ENCODE data around the gene GABPB2.
A peak's percentile ranks its signal among the peaks of the same experiment; 100 is the strongest.

GABPB2 gene

GRCh38 chr1:151159373-151159772 is 88.8 kb downstream of the GABPB2 start:
- H3K9me2 ChIP-seq (replicated peaks; ENCODE audit: insufficient read depth, low read length): no peaks in the 10 kb centered on the region
- H3K27ac ChIP-seq (ENCODE audit: low read depth, low read length): no peak overlapping the region
- no peaks in the 10 kb centered on the region for H3K79me2 ChIP-seq (ENCODE audit: insufficient read depth, low read length)
- no peak overlapping the region for H3K9ac ChIP-seq (ENCODE audit: low read length)
- H4K20me1 ChIP-seq (ENCODE audit: low read depth, low read length): no peaks in the 10 kb centered on the region
- H3F3A ChIP-seq (ENCODE audit: insufficient read depth): 0 out of 2 replicates have a peak, but pooled peaks cover 5% of the 10 kb centered on the region
- H3K27me3 ChIP-seq (ENCODE audit: low read length): no peaks in the 10 kb centered on the region
- no peak overlapping the region for H3K4me3 ChIP-seq (ENCODE audit: insufficient read depth, low read length, poor library complexity, severe bottlenecking)
- no peaks in the 10 kb centered on the region for H3K36me3 ChIP-seq (ENCODE audit: low read length)
- no peak overlapping the region for H3K4me2 ChIP-seq (ENCODE audit: low read depth, low read length, poor library complexity, severe bottlenecking)
- TF ChIP-seq CTCF (IDR thresholded peaks at IDR 0.05; ENCODE audit: insufficient read depth, low read length, poor library complexity, severe bottlenecking): no peak
- TF ChIP-seq EZH2phosphoT487 (conservative IDR thresholded peaks at IDR 0.05; ENCODE audit: low read length): no peak
- no peak overlapping the region for H2AFZ ChIP-seq (ENCODE audit: low read depth, low read length, severe bottlenecking)
- H3K9me3 ChIP-seq (ENCODE audit: insufficient read depth, low read length): no peaks in the 10 kb centered on the region

- TF ChIP-seq EZH2phosphoT487 (conservative IDR thresholded peaks at IDR 0.05; ENCODE audit: low read length) (no peak), CTCF (IDR thresholded peaks at IDR 0.05; ENCODE audit: insufficient read depth, low read length, poor library complexity, severe bottlenecking) (no peak)
- Histone ChIP-seq H3K79me2 (ENCODE audit: insufficient read depth, low read length) (peaks cover 22% of the 10 kb centered on the region), H3K9me3 (ENCODE audit: insufficient read depth, low read length) (no peaks in the 10 kb centered on the region), H3K4me3 (ENCODE audit: insufficient read depth, low read length, poor library complexity, severe bottlenecking) (peak overlapping the region; percentile 93), H3K36me3 (ENCODE audit: low read length) (no peaks in the 10 kb centered on the region), H4K20me1 (ENCODE audit: low read depth, low read length) (no peaks in the 10 kb centered on the region), H3K9ac (ENCODE audit: low read length) (peak overlapping the region; percentile 77), H3K9me2 (replicated peaks; ENCODE audit: insufficient read depth, low read length) (no peaks in the 10 kb centered on the region), H3K4me2 (ENCODE audit: low read depth, low read length, poor library complexity, severe bottlenecking) (peak overlapping the region; percentile 79), H3K27me3 (ENCODE audit: low read length) (no peaks in the 10 kb centered on the region), H3K27ac (ENCODE audit: low read depth, low read length) (no peak overlapping the region), H2AFZ (ENCODE audit: low read depth, low read length, severe bottlenecking) (no peak overlapping the region), H3F3A (ENCODE audit: insufficient read depth) (0 out of 2 replicates have a peak, but pooled peaks cover 5% of the 10 kb centered on the region)
Measured at GRCh38 chr1:151164732-151165280, 94.2 kb downstream of the GABPB2 start.

GRCh38 chr1:151165281-151165737 is 94.7 kb downstream of the GABPB2 start:
- TF ChIP-seq CTCF (IDR thresholded peaks at IDR 0.05; ENCODE audit: insufficient read depth, low read length, poor library complexity, severe bottlenecking) (no peak), EZH2phosphoT487 (conservative IDR thresholded peaks at IDR 0.05; ENCODE audit: low read length) (no peak)
- H3K27me3 ChIP-seq (ENCODE audit: low read length): no peaks in the 10 kb centered on the region
- no peaks in the 10 kb centered on the region for H4K20me1 ChIP-seq (ENCODE audit: low read depth, low read length)
- peak overlapping the region; percentile 79 for H3K4me2 ChIP-seq (ENCODE audit: low read depth, low read length, poor library complexity, severe bottlenecking)
- no peaks in the 10 kb centered on the region for H3K9me2 ChIP-seq (replicated peaks; ENCODE audit: insufficient read depth, low read length)
- no peaks in the 10 kb centered on the region for H3K36me3 ChIP-seq (ENCODE audit: low read length)
- H3K4me3 ChIP-seq (ENCODE audit: insufficient read depth, low read length, poor library complexity, severe bottlenecking): peak overlapping the region; percentile 93
- 0 out of 2 replicates have a peak, but pooled peaks cover 5% of the 10 kb centered on the region for H3F3A ChIP-seq (ENCODE audit: insufficient read depth)
- H3K9ac ChIP-seq (ENCODE audit: low read length): peak overlapping the region; percentile 77
- peak overlapping the region; percentile 60 for H2AFZ ChIP-seq (ENCODE audit: low read depth, low read length, severe bottlenecking)
- peaks cover 22% of the 10 kb centered on the region for H3K79me2 ChIP-seq (ENCODE audit: insufficient read depth, low read length)
- H3K27ac ChIP-seq (ENCODE audit: low read depth, low read length): no peak overlapping the region
- no peaks in the 10 kb centered on the region for H3K9me3 ChIP-seq (ENCODE audit: insufficient read depth, low read length)
